ENCODE data around the gene RBPJL. TPM values are rescaled to one million over a fixed set of nuclear protein-coding genes. Genes with fewer than 3 reads are reported as not detected.

The RBPJL gene
- total and polyA plus RNA-seq, 2 of the 8 experiments (the other 6 are each of a cell fraction or from before 2014, with no cell fraction given), result 0.67 to 1.3 TPM

- TF ChIP-seq JUN (IDR thresholded peaks at IDR 0.05; ENCODE audit: low read depth, low read length) (no peak), EZH2 (IDR thresholded peaks at IDR 0.05; ENCODE audit: low read depth, low read length, severe bottlenecking) (no peak), RNF2 (IDR thresholded peaks at IDR 0.05; ENCODE audit: borderline replicate concordance, low read depth, low read length, missing control alignments, poor library complexity, severe bottlenecking) (no peak), KDM4A (IDR thresholded peaks at IDR 0.05; ENCODE audit: low read depth, low read length, severe bottlenecking) (no peak), CREB1 (IDR thresholded peaks at IDR 0.05) (no peak), SIX5 (IDR thresholded peaks at IDR 0.05; ENCODE audit: low read depth, low read length) (no peak), POU5F1 (IDR thresholded peaks at IDR 0.05; ENCODE audit: low read depth, low read length) (no peak), HDAC2 (IDR thresholded peaks at IDR 0.05; ENCODE audit: borderline replicate concordance in 1 of 2, low read depth in 2 of 2, low read length in 2 of 2) (no peak), BRCA1 (IDR thresholded peaks at IDR 0.05; ENCODE audit: low read depth, low read length) (no peak)
- TF ChIP-seq, protein P1, sequence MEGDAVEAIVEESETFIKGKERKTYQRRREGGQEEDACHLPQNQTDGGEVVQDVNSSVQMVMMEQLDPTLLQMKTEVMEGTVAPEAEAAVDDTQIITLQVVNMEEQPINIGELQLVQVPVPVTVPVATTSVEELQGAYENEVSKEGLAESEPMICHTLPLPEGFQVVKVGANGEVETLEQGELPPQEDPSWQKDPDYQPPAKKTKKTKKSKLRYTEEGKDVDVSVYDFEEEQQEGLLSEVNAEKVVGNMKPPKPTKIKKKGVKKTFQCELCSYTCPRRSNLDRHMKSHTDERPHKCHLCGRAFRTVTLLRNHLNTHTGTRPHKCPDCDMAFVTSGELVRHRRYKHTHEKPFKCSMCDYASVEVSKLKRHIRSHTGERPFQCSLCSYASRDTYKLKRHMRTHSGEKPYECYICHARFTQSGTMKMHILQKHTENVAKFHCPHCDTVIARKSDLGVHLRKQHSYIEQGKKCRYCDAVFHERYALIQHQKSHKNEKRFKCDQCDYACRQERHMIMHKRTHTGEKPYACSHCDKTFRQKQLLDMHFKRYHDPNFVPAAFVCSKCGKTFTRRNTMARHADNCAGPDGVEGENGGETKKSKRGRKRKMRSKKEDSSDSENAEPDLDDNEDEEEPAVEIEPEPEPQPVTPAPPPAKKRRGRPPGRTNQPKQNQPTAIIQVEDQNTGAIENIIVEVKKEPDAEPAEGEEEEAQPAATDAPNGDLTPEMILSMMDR (IDR thresholded peaks at IDR 0.05; ENCODE audit: control extremely low read depth in 1 of 3, insufficient read depth in 1 of 3, low read depth in 1 of 3, low read length in 3 of 3), result no peak
These were observed 30.1 kb downstream of the RBPJL start (continued) for GRCh38 chr20:45336530-45337366.
